ENCODE results near the gene NR5A1. TPM values are rescaled to one million over a fixed set of nuclear protein-coding genes. Genes with fewer than 3 reads are reported as not detected.

NR5A1 gene
- polyA plus RNA-seq, 2 of the 4 experiments (the other 2 are of a cell fraction), result not detected

DNA sequence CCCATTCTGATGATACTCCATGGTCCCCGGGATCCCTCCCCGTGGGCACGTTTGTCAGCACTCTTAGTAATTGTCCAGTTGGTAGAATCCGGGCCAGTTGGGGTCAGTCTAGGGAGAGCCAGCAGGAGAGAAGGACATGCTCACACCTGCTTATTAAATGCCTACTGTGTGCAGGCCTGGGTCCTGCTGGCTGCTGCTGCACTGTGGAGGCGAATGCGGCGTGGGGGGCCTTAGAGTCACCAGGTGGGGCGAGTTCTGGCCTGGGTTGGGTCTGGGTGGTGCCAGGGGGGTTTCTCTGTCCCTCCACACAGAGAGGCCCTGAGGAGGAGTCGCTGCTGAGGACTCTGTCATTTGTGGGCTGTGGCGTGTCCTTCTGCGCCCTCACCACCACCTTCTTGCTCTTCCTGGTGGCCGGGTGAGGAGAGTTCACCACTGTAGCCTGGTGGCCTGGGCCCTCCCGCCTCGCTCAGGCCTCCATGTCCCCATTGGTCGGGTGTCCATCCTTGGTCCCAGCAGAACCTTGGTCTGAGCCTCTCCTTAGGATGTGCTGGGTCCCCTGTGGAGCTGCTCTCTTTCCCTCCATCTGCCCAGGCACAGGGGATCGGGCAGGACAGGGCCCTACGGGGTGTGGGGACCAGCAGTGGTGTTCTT lies 39.7 kb downstream of the NR5A1 start:
- no peak overlapping the region for H3K4me2 ChIP-seq
- no peak for DNase-seq (ENCODE audit: low read depth in 1 of 2, low spot score in 1 of 2)
- no peak overlapping the region for H3K27ac ChIP-seq
- H3K4me1 ChIP-seq, result no peaks in the 10 kb centered on the region
- TF ChIP-seq, protein P1, sequence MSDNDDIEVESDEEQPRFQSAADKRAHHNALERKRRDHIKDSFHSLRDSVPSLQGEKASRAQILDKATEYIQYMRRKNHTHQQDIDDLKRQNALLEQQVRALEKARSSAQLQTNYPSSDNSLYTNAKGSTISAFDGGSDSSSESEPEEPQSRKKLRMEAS (IDR thresholded peaks at IDR 0.05), result no peak
- no peak for TF ChIP-seq POLR2AphosphoS2 (conservative IDR thresholded peaks at IDR 0.05; ENCODE audit: low read length)
- no peak for TF ChIP-seq FOSB (CRISPR knock-in tag; IDR thresholded peaks at IDR 0.05)
- no peak for TF ChIP-seq CEBPB (IDR thresholded peaks at IDR 0.05)
- TF ChIP-seq CHD2 (IDR thresholded peaks at IDR 0.05; ENCODE audit: low read length, partially characterized antibody), result no peak
- TF ChIP-seq RNF2 (IDR thresholded peaks at IDR 0.05; ENCODE audit: borderline replicate concordance, low read depth), result no peak
- no peak for TF ChIP-seq GATA3 (IDR thresholded peaks at IDR 0.05; ENCODE audit: borderline replicate concordance)
- no peak for TF ChIP-seq NR3C1 (IDR thresholded peaks at IDR 0.05)
- TF ChIP-seq, protein P2, sequence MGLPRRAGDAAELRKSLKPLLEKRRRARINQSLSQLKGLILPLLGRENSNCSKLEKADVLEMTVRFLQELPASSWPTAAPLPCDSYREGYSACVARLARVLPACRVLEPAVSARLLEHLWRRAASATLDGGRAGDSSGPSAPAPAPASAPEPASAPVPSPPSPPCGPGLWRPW (IDR thresholded peaks at IDR 0.05), result no peak
- no peak for TF ChIP-seq RARB (CRISPR knock-in tag; IDR thresholded peaks at IDR 0.05)
- TF ChIP-seq MAFK (IDR thresholded peaks at IDR 0.05; ENCODE audit: partially characterized antibody), result no peak
- H3K4me3 ChIP-seq, result no peak overlapping the region
- 0 out of 3 replicates have a peak, but pooled peaks cover 6% of the 10 kb centered on the region for H3K9me3 ChIP-seq
- WGBS (ENCODE audit: missing lambda C conversion rate), result 80% methylated on average over 16 of the region's 17 CpGs
- ChIA-PET CTCF (no interaction called here), POLR2A (no interaction called here)
- no peak for FAIRE-seq
- peak in 1 of 2 experiments; percentile 28; a peak in 3 of 6 replicates for ATAC-seq

DNA sequence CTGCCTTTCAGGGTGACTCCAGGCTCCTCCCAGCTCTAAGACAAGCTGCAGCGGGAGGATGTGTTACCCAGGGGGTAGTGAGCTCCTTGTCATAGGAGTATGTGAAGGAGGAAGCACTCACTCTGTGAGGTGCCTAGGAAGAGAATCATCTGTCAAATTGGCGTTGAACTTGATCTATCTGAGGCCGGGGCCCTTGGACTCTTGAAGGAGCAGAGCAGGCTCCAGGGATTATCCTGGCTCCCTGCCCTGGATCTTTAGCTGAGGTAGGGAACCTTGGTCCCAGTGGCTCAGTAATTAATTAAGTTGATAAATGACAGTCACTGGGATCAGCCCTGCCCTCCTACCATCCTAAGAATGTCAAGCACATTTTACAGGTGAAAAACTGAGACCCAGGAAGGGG lies 41.5 kb downstream of the NR5A1 start:
- Histone ChIP-seq H3K27ac (no peak overlapping the region), H3K9me3 (peaks cover 9% of the 10 kb centered on the region; the same call in 1 of the 3 replicates), H3K4me2 (no peak overlapping the region), H3K4me3 (no peak overlapping the region), H3K4me1 (no peaks in the 10 kb centered on the region)
- CTCF ChIA-PET, result interaction anchor here (1.5 to 2.0 kb wide), 2 partner anchors 9 to 46 kb away, joined by 3 to 5 read pairs; no protein-coding TSS in a partner anchor
- DNase-seq (ENCODE audit: low read depth in 1 of 2, low spot score in 1 of 2) (no peak), FAIRE-seq (no peak), ATAC-seq (no peak)
- 63% methylated on average over 3 of the region's 3 CpGs for WGBS (ENCODE audit: missing lambda C conversion rate)
- POLR2A ChIA-PET, result no interaction called here
- TF ChIP-seq SREBF2 (IDR thresholded peaks at IDR 0.05), result no peak
- TF ChIP-seq SMC3 (IDR thresholded peaks at IDR 0.05), result no peak
- TF ChIP-seq KDM1A (IDR thresholded peaks at IDR 0.05; ENCODE audit: low read depth), result no peak
- TF ChIP-seq HOXA7 (CRISPR knock-in tag; IDR thresholded peaks at IDR 0.05), result no peak
- TF ChIP-seq RAD21 (conservative IDR thresholded peaks at IDR 0.05 in 1 of 2, IDR thresholded peaks at IDR 0.05 in 1 of 2), result no peak
- TF ChIP-seq JUN (IDR thresholded peaks at IDR 0.05), result no peak
- TF ChIP-seq, protein P3, sequence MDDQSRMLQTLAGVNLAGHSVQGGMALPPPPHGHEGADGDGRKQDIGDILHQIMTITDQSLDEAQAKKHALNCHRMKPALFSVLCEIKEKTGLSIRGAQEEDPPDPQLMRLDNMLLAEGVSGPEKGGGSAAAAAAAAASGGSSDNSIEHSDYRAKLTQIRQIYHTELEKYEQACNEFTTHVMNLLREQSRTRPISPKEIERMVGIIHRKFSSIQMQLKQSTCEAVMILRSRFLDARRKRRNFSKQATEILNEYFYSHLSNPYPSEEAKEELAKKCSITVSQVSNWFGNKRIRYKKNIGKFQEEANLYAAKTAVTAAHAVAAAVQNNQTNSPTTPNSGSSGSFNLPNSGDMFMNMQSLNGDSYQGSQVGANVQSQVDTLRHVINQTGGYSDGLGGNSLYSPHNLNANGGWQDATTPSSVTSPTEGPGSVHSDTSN (IDR thresholded peaks at IDR 0.05), result no peak
- TF ChIP-seq, protein P1 (IDR thresholded peaks at IDR 0.05), result no peak
- TF ChIP-seq HOXB5 (CRISPR knock-in tag; IDR thresholded peaks at IDR 0.05), result no peak
- TF ChIP-seq, protein P2 (IDR thresholded peaks at IDR 0.05), result no peak
- no peak for TF ChIP-seq EHF (CRISPR knock-in tag; IDR thresholded peaks at IDR 0.05)
- no peak for TF ChIP-seq TFCP2L1 (CRISPR knock-in tag; IDR thresholded peaks at IDR 0.05)

DNA sequence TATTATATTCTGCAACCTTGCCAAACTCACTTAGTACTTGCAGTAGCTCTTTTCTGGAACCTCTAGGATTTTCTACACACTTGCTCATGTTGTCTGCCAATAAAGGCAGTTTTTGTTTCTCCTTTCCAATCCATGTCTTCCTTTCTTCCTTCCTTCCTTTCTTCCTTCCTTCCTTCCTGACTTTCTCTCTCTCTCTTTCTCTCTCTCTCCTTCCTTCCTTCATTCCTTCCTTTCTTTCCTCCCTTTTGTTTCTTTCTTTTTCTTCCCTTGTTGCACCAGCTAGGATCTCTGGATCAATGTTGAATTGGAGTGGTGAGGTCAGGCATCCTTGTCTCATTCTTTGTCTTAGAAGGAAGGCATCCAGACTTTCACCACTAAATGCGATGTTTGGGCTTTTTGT lies 44.5 kb downstream of the NR5A1 start:
- DNase-seq (ENCODE audit: low read depth in 1 of 2, low spot score in 1 of 2), result no peak
- Histone ChIP-seq H3K9me3 (peaks cover 11% of the 10 kb centered on the region; the same call in 1 of the 3 replicates), H3K4me1 (no peaks in the 10 kb centered on the region), H3K4me3 (no peak overlapping the region), H3K4me2 (no peak overlapping the region), H3K27ac (no peak overlapping the region)
- ChIA-PET POLR2A (no interaction called here), CTCF (interaction anchor here (0.8 to 1.8 kb wide), 7 partner anchors 9 to 44 kb away, joined by 3 to 6 read pairs (median 4); no protein-coding TSS in a partner anchor)
- ATAC-seq, result no peak
- FAIRE-seq, result no peak
- no peak for TF ChIP-seq KDM5A (IDR thresholded peaks at IDR 0.05)
- WGBS (ENCODE audit: missing lambda C conversion rate), result 29% methylated on average over 1 of the region's 1 CpG

Data from A549 (cell line).